Liver (tissue), 3 donors: Measurements from ENCODE around the gene PGAP6.

Source experiments
- ATF3 ChIP-seq: IDR thresholded peaks from 2 replicates; pipeline ENCODE4 v1.6.1; 2016; ENCODE audit warnings: antibody characterized with exemption
- EGR1 ChIP-seq, 2 donors: IDR thresholded peaks; 2 replicates each; pipeline ENCODE4 v1.6.1; 2016 to 2018; ENCODE audit warnings: antibody characterized with exemption in 2 of 2, low read depth in 2 of 2
- GABPA ChIP-seq, 2 donors: IDR thresholded peaks in 1 of 2; conservative IDR thresholded peaks in 1 of 2; 2 replicates each; pipeline ENCODE4 v1.6.1; 2016; ENCODE audit warnings: antibody characterized with exemption in 2 of 2, mild to moderate bottlenecking in 1 of 2, moderate library complexity in 1 of 2
- RAD21 ChIP-seq, 2 donors: IDR thresholded peaks; 2 replicates each; pipeline ENCODE4 v1.6.1; 2016; ENCODE audit warnings: antibody characterized with exemption in 2 of 2, mild to moderate bottlenecking in 2 of 2
- REST ChIP-seq: IDR thresholded peaks from 2 replicates; pipeline ENCODE4 v1.6.1; 2016; ENCODE audit warnings: antibody characterized with exemption, mild to moderate bottlenecking
- SP1 ChIP-seq: IDR thresholded peaks from 2 replicates; pipeline ENCODE4 v1.6.1; 2018; ENCODE audit warnings: antibody characterized with exemption, mild to moderate bottlenecking
- TAF1 ChIP-seq: conservative IDR thresholded peaks from 2 replicates; pipeline ENCODE4 v1.6.1; 2016; ENCODE audit warnings: antibody characterized with exemption, mild to moderate bottlenecking
- YY1 ChIP-seq: IDR thresholded peaks from 2 replicates; pipeline ENCODE4 v1.6.1; 2016; ENCODE audit warnings: antibody characterized with exemption, mild to moderate bottlenecking
- TF ChIP-seq, protein P1 (sequence below): fragments of 150-350 bp; IDR thresholded peaks from 2 replicates; pipeline ENCODE4 v1.5.1; 2017; ENCODE audit warnings: improper control_type of control experiment, low read depth, low read length; ENCODE audit not compliant: missing input control
- donor health status: healthy.
- donor health status: healthy.

- TF ChIP-seq TAF1 (no peak), SP1 (peak; percentile 68), REST (no peak), RAD21 (IDR thresholded peaks at IDR 0.05) (peak in 1 of 2 donors; percentile 15), ATF3 (no peak), YY1 (no peak), EGR1 (IDR thresholded peaks at IDR 0.05; ENCODE audit: low read depth in 2 of 2) (peak in 1 of 2 donors; percentile 9), GABPA (IDR thresholded peaks at IDR 0.05 in 1 of 2, conservative IDR thresholded peaks at IDR 0.05 in 1 of 2) (peak in 1 of 2 donors; percentile 78)
- TF ChIP-seq, protein P1, sequence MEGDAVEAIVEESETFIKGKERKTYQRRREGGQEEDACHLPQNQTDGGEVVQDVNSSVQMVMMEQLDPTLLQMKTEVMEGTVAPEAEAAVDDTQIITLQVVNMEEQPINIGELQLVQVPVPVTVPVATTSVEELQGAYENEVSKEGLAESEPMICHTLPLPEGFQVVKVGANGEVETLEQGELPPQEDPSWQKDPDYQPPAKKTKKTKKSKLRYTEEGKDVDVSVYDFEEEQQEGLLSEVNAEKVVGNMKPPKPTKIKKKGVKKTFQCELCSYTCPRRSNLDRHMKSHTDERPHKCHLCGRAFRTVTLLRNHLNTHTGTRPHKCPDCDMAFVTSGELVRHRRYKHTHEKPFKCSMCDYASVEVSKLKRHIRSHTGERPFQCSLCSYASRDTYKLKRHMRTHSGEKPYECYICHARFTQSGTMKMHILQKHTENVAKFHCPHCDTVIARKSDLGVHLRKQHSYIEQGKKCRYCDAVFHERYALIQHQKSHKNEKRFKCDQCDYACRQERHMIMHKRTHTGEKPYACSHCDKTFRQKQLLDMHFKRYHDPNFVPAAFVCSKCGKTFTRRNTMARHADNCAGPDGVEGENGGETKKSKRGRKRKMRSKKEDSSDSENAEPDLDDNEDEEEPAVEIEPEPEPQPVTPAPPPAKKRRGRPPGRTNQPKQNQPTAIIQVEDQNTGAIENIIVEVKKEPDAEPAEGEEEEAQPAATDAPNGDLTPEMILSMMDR: peak; percentile 72
These were observed 29.0 kb downstream of the PGAP6 start, which contains the start of gene AXIN1 for GRCh38 chr16:352547-353403.
